Activated CD4-positive, CD25-positive, alpha-beta regulatory T cell treated with anti-CD3 and anti-CD28 coated beads, Interleukin-2, amount 50 U/mL, for 24 hours (primary cell): ENCODE results near the gene BHLHE41.
A peak's percentile ranks its signal among the peaks of the same experiment; 100 is the strongest.

Experiments used
- ATAC-seq, 2 donors: fragments of 150-1000 bp; cut with Tn5 transposase; one replicate each; pipeline ENCODE4 v1.10.0; 2021; ENCODE audit warnings: mild to moderate bottlenecking in 1 of 2, moderate library complexity in 1 of 2

BHLHE41 gene

GRCh38 chr12:26133521-26133920 is 8.7 kb upstream of the BHLHE41 start:
- no peak for ATAC-seq

GRCh38 chr12:26132866-26133265 is 8.0 kb upstream of the BHLHE41 start:
- no peak for ATAC-seq

GRCh38 chr12:26131936-26132335 is 7.1 kb upstream of the BHLHE41 start:
- no peak for ATAC-seq

- ATAC-seq = no peak
Observed at GRCh38 chr12:26130728-26131127, 5.9 kb upstream of the BHLHE41 start.

- ATAC-seq = no peak
Observed at GRCh38 chr12:26128168-26128567, 3.3 kb upstream of the BHLHE41 start.

- ATAC-seq = no peak
Observed at GRCh38 chr12:26127404-26127803, 2.6 kb upstream of the BHLHE41 start.

- peak; percentile 14 to 40 for ATAC-seq
Observed at GRCh38 chr12:26126340-26127284, 1.8 kb upstream of the BHLHE41 start.

- peak; percentile 26 to 33 for ATAC-seq
Observed at GRCh38 chr12:26125400-26126339, 833 bp upstream of the BHLHE41 start.

GRCh38 chr12:26123482-26123980 is 1.3 kb downstream of the BHLHE41 start:
- no peak for ATAC-seq

- peak; percentile 17 to 30 for ATAC-seq
Observed at GRCh38 chr12:26122681-26123481, 2.0 kb downstream of the BHLHE41 start.

- ATAC-seq = peak; percentile 36 to 45
Observed at GRCh38 chr12:26122061-26122680, 2.7 kb downstream of the BHLHE41 start.

- no peak for ATAC-seq
Observed at GRCh38 chr12:26121323-26122060, 3.3 kb downstream of the BHLHE41 start.

GRCh38 chr12:26120561-26121274 is 4.1 kb downstream of the BHLHE41 start:
- no peak for ATAC-seq

GRCh38 chr12:26119391-26119989 is 5.3 kb downstream of the BHLHE41 start:
- no peak for ATAC-seq

- no peak for ATAC-seq
Observed at GRCh38 chr12:26118308-26118707, 6.5 kb downstream of the BHLHE41 start.

GRCh38 chr12:26116829-26117715 is 7.8 kb downstream of the BHLHE41 start:
- no peak for ATAC-seq

GRCh38 chr12:26114720-26115401 is 10.0 kb downstream of the BHLHE41 start:
- ATAC-seq = no peak
